GM19240 (cell line): ENCODE measurements around the gene HNRNPA0.
"Not testable (repeated sequence)": the region's sequence is repeated elsewhere in the genome, so short reads cannot be mapped to it uniquely, and the experiment has no call there.

Source experiments
- DNase-seq: peaks from one replicate; pipeline ENCODE4 v3.0.0; 2011; ENCODE audit warnings: low spot score; ENCODE audit not compliant: insufficient read length

HNRNPA0 gene

DNA sequence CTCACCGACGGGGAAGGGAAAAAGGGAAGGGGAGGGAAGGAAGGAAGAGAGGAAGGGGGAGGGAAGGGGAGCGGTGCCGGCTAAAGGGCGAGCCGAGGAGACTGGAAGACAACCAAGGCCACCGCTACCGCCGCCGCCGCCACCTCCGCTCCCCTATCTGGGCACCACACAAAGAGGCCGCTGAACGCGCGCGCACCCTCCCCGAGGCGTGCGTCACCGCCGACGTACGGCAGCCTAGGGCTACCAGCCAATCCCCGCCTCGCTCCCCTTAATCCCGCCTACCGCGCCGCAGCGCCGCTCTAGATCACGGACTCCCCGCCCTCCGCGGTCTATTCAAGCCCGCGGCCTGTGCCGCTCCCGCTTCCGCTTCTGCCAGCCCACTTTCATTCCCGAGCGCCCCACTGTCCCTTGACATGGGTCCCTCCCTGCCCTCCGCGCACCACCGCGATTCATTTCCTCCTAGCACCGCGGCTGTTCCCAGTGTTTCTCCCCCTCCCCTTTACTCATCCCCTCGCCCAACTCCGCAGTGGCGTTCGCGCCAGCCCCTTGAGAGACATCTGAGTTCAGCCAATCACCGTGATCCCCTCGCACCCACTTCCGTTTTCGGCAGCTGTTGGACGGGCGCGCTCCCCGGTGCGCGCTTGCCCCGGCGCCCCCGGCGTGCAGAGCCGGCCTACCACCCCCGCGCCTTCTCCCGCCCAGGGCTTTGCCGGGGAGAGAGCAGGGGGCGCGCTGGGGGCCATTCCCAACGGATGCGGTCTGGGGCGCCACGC is at the start of gene HNRNPA0:
HNRNPA0 (minus strand) TSS at position 176 of the 773 bp plus-strand sequence. CDS start 297 bp downstream, outside the sequence.
- peak; percentile 66 for DNase-seq

DNA sequence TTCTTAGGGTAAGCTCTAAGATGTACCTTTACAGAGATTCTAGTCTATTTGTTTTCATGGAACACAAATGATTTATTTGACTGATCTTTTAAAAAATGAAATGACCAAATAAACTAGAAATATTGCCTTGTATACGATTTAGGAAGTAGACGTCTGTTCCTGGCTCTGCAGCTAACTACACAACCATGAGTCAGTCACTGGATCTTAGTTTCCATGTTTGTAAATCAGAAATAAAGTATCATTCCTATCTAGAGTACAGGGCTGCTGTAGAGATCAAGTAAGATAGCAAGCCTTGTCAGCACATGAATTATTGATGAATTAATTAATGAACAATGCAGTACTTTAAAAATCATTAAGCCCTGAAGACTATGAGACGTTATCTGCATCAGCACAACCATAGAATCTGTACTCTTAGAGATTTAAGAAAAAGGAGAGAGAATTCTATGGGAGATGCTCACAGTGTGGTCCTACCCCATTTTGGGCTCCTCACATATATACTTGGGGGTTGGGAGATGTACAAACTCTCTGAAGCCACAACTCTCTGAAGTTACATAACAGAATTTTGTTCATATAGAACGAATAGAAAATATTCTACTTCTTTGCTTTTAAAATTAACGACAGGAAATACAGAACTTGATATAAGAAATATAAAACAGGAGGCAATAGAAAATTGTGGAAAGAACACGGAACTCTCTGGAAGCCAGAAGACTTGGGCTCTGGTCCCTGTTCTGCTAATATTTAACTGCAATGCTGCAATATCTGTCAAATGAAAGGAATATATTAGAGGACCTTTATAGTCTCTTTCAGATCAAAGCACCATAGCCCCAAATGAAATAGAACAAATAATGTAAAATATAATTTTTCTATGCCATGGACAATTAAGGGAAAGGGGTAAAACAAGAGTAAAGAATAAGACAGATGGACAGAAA is 48.4 kb upstream of the HNRNPA0 start:
- no peak for DNase-seq

DNA sequence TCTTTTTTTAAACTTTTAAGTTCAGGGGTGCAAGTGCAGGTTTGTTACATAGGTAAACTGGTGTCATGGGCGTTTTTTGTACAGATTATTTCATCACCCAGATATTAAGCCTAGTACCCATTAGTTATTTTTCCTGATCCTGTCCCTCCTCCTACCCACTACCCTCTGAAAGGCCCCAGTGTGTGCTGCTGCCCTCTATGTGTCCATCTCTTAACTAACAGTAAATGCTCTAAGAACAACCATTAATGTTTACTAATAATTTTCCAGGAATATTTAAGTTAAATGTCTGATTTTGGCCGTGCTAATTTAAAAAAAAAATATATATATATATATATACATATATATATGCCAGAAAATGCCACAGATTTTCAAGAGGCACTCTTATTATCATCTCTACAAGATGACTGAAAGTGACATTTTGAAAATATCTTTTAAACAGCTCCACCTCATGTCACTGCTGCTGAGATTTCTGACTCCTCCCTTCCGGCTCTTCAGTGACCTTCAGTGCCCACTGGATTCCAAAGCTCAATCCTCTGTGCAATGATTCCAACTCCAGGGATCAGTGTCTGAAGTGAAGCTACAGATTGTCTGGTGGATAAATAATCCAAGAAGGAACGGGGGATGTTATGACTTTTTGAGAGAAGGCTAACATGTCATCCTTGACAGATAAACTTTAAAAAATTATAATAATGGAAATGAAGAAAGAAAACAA is 46.7 kb upstream of the HNRNPA0 start:
- DNase-seq, result no peak

DNA sequence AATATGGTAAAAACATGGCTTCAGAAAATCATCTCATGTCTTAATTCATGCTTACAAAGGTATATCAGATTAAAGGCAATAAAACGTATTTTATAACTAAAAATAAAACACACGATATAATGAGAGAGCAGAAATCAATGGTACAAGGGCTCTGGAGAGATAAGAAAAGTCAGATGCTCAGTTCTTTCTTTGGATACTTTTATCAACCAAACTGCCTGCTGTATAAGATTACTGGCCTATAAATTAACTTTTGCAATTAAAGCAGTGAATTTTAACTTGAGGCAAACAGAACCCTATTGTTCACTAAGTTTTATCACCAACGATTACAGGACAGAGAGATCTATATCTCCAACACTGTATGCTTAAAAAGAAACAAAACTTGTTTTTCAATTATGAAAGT is 42.1 kb upstream of the HNRNPA0 start:
- DNase-seq, result no peak

DNA sequence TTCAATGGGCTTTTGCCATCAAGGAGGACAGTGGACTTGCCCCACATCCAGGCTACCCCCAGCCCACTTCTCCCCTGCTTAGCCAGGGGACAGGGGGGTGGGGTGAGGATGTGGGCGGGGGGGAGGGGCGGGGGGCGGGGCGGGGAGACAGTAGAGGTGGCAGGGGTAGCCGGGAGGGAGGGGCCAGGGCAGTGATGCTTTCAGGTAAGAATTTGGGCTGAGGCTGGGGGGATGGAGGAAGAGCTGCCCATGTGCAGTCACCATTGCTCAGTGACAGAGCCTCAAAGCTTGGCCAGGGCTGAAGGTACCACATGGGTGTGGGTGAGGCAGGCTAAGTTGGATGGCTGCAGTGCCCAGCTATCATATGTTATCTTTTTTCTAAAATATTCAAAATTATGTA is 40.7 kb upstream of the HNRNPA0 start:
- no peak for DNase-seq

DNA sequence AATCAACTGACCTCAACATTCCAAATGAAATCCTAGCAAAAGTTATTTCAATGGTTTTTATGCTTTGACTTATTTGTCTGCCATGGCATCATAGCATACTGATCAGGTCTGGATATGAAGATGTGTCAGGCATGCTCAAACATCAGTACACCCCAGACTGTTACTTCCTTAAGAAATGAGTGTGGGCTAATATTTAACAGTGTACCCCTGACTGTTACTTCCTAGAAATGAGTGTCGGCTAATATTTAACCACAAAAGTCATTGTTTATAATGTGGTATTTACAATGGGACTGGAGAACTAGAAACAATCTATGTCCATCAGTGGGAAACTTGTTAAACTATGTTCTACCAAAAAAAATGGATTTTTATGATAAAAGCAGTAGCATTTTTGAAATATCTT is 38.1 kb upstream of the HNRNPA0 start:
- no peak for DNase-seq

DNA sequence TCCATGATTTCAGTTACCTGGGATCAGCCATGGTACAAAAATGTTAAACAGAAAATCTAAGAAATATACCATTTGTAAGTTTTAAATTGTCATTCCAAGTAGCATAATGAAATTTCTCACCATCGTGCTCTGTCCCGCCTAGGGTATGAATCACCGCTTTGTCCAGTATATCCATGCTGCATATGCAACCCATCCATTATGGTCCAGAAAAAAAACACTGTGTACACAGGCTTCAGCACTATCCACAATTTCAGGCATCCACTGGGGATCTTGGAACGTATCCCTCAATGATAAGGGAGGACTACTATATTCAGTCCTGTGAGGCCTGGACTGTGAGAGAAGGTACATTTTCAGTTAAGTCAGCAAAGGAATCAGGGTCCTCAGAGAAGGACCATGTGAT is 37.6 kb upstream of the HNRNPA0 start:
- DNase-seq, result no peak

DNA sequence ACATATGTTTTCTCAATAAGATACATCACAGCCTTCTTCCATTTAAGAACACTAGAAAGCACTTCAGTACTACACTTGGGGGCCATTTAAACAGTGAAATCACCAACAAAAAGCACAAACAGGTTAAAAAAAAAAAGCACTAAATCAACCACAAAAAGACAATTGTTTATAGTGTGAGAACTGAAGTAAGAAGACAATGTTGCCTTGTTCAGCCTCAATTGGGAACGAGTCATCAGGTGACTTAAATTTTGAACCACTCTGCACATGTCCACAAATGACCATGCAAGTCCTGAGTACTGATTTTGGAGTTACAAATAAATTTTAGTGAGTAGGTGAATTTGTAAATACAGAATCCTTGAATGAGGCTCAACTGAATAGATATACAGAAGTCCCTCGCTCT is 37.2 kb upstream of the HNRNPA0 start:
- no peak for DNase-seq

DNA sequence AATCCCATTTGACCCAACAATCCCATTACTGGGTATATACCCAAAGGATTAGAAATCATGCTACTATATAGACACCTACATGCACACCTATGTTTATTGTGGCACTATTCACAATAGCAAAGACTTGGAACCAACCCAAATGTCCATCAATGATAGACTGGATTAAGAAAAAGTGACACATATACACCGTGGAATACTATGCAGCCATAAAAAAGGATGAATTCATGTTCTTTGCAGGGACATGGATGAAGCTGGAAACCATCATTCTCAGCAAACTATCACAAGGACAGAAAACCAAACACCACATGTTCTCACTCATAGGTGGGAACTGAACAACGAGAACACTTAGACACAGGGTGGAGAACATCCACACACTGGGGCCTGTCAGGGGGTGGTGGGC is 34.4 kb upstream of the HNRNPA0 start:
- DNase-seq, result not testable (repeated sequence)

DNA sequence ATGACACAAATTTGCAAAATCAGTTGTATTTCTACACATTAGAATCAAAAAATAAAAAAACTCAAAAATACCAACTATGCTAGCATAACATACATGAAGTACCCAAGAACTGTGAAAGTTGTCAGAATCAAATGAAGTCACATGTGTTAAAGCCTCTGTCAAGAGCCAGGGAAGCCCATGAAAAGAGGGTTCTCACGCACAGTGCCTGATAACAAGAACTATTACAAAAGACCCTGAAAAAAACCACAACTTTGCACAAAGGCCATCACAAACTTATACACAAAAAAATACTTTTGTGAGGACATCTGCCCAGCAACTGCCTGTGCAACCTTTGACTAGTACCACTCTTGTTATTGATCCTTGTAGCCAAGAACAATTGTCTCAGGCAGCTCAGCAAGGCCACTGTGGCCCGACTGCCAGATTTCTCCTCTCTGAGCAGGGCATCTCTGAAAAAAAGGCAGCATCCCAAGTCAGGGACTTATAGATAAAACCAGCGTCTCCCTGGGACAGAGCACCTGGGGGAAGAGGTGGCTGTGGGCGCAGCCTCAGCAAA is 28.9 kb upstream of the HNRNPA0 start:
- DNase-seq, result no peak

DNA sequence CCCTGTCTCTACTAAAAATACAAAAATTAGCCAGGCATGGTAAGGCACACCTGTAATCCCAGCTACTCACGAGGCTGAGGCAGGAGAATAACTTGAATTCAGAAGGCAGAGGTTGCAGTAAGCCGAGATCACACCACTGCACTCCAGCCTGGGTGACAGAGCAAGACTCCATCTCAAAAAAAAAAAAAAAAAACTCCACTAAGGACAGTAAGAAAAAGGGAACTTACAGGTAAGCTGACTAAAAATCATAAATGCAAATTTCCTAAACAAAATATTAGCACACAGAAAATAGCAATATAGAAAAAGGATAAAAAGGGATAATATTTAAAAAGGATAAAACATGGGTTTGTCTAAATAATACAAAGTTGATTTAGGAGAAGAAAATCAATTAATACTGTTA is 27.9 kb upstream of the HNRNPA0 start:
- DNase-seq, result no peak

DNA sequence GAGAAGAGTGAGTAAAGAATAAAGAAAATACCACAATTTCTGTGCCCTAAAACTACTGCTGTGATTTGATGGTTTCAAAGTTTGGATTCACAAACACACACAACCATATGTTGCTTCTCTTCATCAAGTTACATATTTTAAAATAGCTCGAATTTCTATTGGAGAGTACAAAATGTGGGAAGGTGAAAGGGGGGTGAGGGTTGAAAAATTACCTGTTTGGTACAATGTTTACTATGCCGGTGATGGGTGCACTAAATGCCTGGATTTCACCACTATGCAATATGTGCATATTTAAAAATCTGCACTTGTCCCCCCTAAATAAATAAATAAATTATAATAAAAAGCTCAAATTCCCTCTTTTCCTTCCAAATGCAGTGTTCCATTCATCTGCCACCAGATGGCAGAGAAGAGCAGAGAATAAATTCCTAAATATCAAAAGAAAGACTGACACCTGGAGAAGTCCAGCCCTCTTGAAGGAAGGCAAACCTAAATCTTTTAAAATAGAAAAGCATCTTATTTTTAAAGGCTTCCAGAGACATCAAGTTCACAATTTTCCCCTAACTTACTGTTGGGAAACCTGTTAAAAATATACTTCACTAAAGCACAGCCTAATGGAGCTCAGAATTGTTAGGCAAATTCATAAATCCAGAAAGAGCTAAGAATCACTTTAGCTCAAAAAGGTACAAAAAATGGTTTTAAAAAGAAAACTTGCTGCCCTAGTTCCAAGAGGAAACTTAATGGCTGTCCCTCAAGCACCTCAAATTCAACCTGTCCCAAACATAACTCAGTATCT is 24.8 kb upstream of the HNRNPA0 start:
- no peak for DNase-seq

DNA sequence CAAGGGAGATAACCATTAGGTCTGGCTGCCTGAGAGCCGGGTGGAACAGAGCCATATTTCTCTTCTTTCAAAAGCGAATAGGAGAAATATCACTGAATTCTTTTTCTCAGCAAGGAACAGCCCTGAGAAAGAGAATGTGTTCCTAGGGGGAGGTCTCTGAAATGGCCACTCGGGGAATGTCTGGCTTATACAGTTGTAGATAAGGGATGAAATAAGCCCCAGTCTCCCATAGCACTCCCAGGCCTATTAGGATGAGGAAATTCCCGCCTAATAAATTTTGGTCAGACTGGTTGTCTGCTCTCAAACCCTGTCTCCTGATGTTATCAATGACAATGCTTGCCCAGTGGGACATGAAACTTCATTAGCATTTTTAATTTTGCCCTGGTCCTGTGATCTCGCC is 13.8 kb upstream of the HNRNPA0 start:
- not testable (repeated sequence) for DNase-seq

DNA sequence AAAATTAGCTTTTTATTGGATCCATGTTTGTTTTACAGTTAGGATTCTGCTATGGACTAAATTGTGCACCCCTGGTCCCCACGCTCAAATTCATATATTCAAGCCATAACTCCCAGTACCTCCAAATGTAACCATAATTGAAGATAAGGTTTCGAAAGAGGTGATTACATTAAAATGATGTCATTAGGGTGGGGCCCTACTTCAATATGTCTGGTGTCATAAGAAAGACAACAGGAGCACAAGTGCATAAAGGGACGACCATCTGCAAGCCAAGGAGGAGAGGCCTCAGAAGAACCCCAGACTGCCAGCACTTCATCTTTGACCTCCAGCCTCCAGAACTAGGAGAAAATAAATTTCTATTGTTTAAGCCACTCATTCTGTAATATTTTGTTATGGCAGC is 7.4 kb upstream of the HNRNPA0 start:
- no peak for DNase-seq

DNA sequence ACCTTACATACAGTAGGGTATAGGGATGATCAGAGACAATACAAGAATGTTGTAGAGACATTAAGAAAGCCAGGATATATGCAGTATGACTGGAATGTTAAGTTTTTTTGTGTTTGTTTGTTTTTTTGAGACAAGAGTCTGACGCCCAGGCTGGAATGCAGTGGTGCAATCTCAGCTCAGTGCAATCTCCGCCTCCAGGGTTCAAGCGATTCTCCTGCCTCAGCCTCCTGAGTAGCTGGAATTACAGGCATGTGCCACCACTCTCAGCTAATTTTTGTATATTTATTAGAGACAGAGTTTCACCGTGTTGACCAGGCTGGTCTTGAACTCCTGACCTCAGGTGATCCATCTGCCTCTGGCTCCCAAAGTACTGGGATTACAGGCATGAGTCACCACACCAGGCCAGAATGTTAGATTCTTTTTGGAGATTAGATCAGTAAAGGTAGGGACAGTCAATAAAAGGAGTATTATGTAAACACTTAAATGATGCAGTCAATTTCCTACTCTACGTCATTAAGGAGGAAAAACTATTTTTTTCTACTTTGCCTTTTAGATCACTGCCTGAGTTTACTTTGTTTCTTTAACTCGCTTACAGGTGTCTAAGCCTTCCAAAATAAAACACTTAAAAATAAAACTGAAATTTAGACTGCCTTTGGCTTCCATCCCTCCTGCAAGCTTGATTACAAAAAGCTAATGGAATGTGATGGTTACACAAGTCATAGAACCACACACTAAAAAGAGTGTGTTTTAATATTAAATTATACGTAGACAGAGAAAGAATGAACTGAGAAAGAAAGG is 6.8 kb upstream of the HNRNPA0 start:
- DNase-seq, result no peak

DNA sequence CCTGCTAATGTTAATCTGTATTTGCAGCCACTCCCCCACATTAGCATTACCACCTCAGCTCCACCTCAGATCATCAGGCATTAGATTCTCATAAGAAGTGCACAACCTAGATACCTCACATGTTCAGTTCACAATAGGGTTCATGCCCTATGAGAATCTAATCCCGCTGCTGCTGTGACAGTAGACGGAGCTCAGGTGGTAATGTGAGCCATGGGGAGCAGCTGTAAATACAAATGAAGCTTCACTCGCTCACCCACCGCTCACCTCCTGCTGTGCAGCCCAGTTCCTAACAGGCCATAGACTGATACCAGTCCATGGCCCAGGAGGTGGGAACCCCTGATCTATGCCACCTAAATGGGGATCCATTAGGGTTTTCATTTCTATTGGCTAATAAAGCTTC is 6.1 kb upstream of the HNRNPA0 start:
- no peak for DNase-seq

DNA sequence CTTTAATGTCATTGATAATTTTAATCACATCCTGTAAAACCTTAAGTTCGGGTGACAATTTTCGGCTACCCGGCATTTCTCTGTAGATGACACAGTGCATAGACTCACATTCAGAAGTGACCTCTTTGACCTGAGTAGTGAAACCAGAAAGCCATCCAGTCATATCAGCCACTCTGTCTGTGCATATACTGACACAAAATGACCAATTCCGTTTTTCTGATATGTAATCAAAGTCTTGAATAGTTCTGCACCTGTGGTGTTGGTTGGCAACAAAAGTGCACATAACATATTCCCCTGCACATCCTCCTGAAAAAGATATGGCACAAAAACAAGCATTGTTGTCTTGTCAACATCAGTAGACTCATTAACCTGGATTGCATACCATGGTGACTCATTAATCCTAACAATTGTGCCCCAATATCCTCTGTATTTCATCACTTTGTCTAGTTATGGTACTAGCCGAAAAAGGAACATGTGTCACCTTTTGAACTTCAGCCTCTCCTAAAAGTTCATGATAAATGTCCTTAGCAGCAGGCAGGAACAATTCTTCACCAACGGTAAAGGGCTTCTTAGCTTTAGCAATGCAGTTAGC is 4.6 kb upstream of the HNRNPA0 start:
- no peak for DNase-seq

DNA sequence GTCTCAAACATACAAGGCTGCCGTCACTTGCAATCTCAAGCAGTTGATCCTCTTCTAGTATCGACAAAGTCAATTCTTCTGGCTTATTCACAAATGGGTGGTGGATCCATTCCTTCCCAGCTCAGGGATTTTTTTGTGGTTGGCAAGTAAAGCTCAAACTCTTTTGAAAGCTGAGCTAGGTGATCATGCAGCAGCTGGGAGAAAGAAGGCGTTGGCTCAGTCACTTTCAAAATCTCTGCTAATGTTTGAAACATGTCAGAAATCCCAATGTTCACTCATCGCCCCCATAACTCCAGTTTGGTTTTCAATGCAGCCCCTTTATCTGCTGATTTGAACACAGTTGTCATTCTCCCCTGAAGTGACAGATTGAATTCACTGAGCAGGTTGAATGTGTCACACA is 4.0 kb upstream of the HNRNPA0 start:
- no peak for DNase-seq

DNA sequence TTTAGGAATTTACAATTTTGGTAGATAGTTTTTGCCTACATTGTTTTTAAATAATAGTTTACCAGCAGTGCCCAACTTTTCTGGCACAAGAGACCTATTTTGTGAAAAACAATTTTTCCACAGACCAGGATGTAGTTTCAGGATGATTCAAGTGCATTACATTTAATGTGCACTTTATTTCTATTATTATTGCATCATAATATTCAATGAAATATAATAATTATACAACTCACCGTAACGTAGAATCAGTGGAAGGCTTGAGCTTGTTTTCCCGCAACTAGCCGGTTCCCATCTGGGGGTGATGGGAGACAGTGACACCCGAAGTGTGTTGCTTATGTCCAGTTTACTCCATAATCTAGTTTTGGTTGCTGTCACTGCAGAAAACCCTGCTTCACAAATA is 3.5 kb upstream of the HNRNPA0 start:
- no peak for DNase-seq
